Measurements from ENCODE around the gene CLIC1.

- TF ChIP-seq POLR2A (IDR thresholded peaks at IDR 0.05; ENCODE audit: low read depth, low read length) (no peak), POLR2AphosphoS5 (IDR thresholded peaks at IDR 0.05; ENCODE audit: low read depth, low read length) (no peak), TAF1 (IDR thresholded peaks at IDR 0.05; ENCODE audit: borderline replicate concordance, low read depth, low read length) (no peak)
Measured at GRCh38 chr6:31719001-31719400, 17.3 kb downstream of the CLIC1 start.
